ENCODE data around the gene ZNF490.

DNA sequence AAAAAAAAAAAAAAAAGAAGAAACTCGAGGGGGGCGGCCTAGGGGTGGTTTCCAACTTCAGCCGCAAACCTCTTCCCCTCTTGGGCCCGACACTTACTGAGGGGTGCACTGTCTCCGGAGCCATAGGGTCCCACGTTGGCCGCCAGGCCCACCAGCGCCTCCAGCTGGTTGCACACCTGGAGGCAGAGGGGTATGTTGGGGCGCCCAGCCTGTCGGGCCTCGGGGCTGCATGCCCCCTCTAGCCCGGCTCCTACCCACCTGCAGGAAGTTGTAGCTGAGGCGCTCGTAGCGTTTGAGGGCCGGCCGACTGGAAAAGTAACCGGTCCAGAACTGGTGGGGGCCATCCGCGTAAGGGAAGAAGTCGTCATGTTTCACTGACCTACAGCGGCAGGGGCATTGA is 47.4 kb upstream of the ZNF490 start:
- TF ChIP-seq, protein P1, sequence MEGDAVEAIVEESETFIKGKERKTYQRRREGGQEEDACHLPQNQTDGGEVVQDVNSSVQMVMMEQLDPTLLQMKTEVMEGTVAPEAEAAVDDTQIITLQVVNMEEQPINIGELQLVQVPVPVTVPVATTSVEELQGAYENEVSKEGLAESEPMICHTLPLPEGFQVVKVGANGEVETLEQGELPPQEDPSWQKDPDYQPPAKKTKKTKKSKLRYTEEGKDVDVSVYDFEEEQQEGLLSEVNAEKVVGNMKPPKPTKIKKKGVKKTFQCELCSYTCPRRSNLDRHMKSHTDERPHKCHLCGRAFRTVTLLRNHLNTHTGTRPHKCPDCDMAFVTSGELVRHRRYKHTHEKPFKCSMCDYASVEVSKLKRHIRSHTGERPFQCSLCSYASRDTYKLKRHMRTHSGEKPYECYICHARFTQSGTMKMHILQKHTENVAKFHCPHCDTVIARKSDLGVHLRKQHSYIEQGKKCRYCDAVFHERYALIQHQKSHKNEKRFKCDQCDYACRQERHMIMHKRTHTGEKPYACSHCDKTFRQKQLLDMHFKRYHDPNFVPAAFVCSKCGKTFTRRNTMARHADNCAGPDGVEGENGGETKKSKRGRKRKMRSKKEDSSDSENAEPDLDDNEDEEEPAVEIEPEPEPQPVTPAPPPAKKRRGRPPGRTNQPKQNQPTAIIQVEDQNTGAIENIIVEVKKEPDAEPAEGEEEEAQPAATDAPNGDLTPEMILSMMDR (IDR thresholded peaks at IDR 0.05; ENCODE audit: poor library complexity) = no peak
- TF ChIP-seq EZH2 (IDR thresholded peaks at IDR 0.05; ENCODE audit: borderline replicate concordance) = no peak

Measured in hepatocyte (in vitro differentiated cells).